Panc1 (cell line): ENCODE data around the gene IGSF3. TPM values are rescaled to one million over a fixed set of nuclear protein-coding genes. Genes with fewer than 3 reads are reported as not detected.
"Not testable (repeated sequence)": the region's sequence is repeated elsewhere in the genome, so short reads cannot be mapped to it uniquely, and the experiment has no call there.

Experiments used
- ATAC-seq: fragments of 200-7000 bp; cut with Tn5 transposase; 2 replicates; pipeline ENCODE4 v1.9.1; 2020; ENCODE audit warnings: mild to moderate bottlenecking, moderate library complexity
- BruUV-seq: library from RNA; stranded (reverse); fragments of 400-500 nt; replicated peaks from 2 replicates; lab custom pipeline; 2021; lab: Mats Ljungman, UMichigan
- CTCF ChIA-PET: fragments of 300-600 bp; sonication (Branson Sonifier 250); formaldehyde crosslinking; loops from one replicate; lab custom pipeline; 2022; ENCODE audit warnings: antibody characterized with exemption; lab: Charles Lee
- POLR2A ChIA-PET: fragments of 300-600 bp; sonication (Branson Sonifier 250); formaldehyde crosslinking; loops from one replicate; lab custom pipeline; 2022; ENCODE audit warnings: antibody characterized with exemption; lab: Charles Lee
- DNase-seq: peaks from one replicate; pipeline ENCODE4 v3.0.0-alpha.2; 2010; ENCODE audit warnings: low read depth, low spot score
- H3K27ac ChIP-seq: 2 replicates; pipeline ENCODE4 v1.5.1; 2011; ENCODE audit warnings: mild to moderate bottlenecking, low read length, inconsistent platforms
- H3K27me3 ChIP-seq: fragments of 200-500 bp; sonication (Bioruptor generic); 2 replicates; pipeline ENCODE4 v1.6.0; 2014; ENCODE audit warnings: low read length, inconsistent platforms; ENCODE audit not compliant: control insufficient read depth, insufficient read depth
- H3K36me3 ChIP-seq: fragments of 200-500 bp; sonication (Bioruptor generic); 2 replicates; pipeline ENCODE4 v1.5.1; 2014; ENCODE audit warnings: inconsistent platforms, mild to moderate bottlenecking, low read length, moderate library complexity; ENCODE audit not compliant: control insufficient read depth, insufficient read depth
- H3K4me1 ChIP-seq: 2 replicates; pipeline ENCODE4 v1.5.1; 2011; ENCODE audit warnings: inconsistent platforms, mild to moderate bottlenecking, low read length, moderate library complexity; ENCODE audit not compliant: control insufficient read depth, insufficient read depth
- H3K4me3 ChIP-seq, 2 experiments: 2 replicates each; pipeline ENCODE4 v1.5.1; 2011 to 2012; ENCODE audit warnings: low read depth in 2 of 2, low read length in 2 of 2, mild to moderate bottlenecking in 2 of 2, inconsistent platforms in 1 of 2, moderate library complexity in 1 of 2
- H3K9me3 ChIP-seq: fragments of 200-500 bp; sonication (Bioruptor generic); 2 replicates; pipeline ENCODE4 v1.5.1; 2014; ENCODE audit warnings: low read depth, mild to moderate bottlenecking, inconsistent platforms, low read length, moderate library complexity; ENCODE audit not compliant: control insufficient read depth, insufficient read depth
- in situ Hi-C: cut with HindIII; loops from 2 replicates; pipeline ENCODE4 v1.10.0; 2016; ENCODE audit warnings: low sequenced_read_pairs, low pct_unique_long_range_greater_than_20kb
- intact Hi-C: fragments of 100-400 bp; cut with micrococcal nuclease; formaldehyde crosslinking; loops from one replicate; pipeline ENCODE4 v1.10.0; 2022; ENCODE audit not compliant: unreplicated experiment
- total RNA-seq: library from RNA; stranded (reverse); gene quantifications from one replicate; pipeline ENCODE4 v1.2.1, GENCODE V29; 2021; ENCODE audit not compliant: unreplicated experiment
- TF ChIP-seq, protein P1 (sequence below): fragments of 450-650 bp; IDR thresholded peaks from 2 replicates; pipeline ENCODE4 v1.5.1; 2017; ENCODE audit warnings: mild to moderate bottlenecking

IGSF3 gene
- total RNA-seq, 1 experiment from 2014 or later = 9.3 TPM

DNA sequence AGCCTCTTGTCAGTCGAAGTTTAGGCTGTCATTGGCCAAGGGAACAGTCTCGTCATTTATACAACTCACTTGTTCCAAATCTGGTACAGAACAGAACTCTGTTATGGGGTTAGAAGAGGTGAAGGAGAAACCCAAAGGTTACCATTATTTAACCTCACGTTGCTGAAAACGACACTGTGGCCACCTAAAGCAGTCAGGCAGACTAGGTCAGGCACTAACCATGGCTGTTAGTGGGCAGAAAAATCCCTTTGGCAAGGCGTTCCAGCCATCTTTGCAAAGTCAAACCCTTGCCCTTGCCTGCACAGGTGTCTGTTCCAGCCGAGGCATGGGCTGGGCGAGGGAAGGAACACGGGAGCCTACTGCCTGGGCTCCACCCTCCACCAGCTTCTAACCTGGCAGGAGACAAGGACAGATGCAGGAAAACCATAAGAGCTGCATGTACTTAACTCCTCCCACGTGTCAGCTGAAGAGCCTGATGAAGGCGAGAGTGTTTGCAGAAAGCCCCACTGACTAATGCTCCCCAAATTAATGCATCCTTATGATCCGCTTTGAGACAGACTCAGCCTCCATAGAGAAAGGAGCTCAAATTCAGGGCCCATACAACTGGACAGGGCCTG is 69.0 kb downstream of the IGSF3 start:
- CTCF ChIA-PET, H3K27me3 ChIP-seq, intact Hi-C loops, ATAC-seq, H3K4me1 ChIP-seq, in situ Hi-C loops, H3K9me3 ChIP-seq, DNase-seq, H3K36me3 ChIP-seq, H3K27ac ChIP-seq, H3K4me3 ChIP-seq, BruUV-seq, POLR2A ChIA-PET: not testable (repeated sequence)

- H3K27me3 ChIP-seq, H3K27ac ChIP-seq, H3K9me3 ChIP-seq, intact Hi-C loops, ATAC-seq, H3K36me3 ChIP-seq, POLR2A ChIA-PET, DNase-seq, H3K4me3 ChIP-seq, H3K4me1 ChIP-seq, in situ Hi-C loops, CTCF ChIA-PET, BruUV-seq: not testable (repeated sequence)
Measured at GRCh38 chr1:116597388-116597787, 70.1 kb downstream of the IGSF3 start.

DNA sequence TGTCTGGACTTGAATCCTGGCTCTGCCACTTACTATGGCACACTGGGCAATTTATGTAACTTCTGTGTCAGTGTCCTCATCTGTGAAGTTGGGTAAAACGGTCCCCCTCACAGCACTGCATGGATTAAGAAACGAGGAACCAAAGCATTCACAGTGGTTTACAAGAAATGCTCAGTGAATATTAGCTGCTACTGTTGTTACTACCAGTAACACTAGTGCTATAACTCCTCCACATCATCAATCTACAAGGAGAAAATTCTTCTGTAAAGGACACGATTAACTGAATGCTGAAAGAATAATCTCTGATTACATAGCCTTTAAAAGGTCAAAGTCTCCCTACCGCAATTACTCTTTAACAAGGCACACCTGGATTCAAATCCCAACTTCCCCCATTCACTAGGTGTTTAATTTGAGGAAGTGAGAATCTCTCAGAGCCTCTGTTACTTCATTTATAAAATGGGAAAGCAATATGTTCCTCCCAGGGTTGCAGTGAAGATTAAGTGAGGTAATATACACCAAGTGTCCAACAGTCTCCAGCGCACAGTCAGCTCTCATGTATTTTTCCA is 70.7 kb downstream of the IGSF3 start:
- POLR2A ChIA-PET = not testable (repeated sequence)
- CTCF ChIA-PET = interaction anchor here (0.6 to 1.8 kb wide), 3 partner anchors 22 to 458 kb away, joined by 3 to 8 read pairs (median 6); no protein-coding TSS in a partner anchor

GRCh38 chr1:116595946-116596741 is 71.4 kb downstream of the IGSF3 start:
- H3K9me3 ChIP-seq, H3K4me1 ChIP-seq, POLR2A ChIA-PET, H3K36me3 ChIP-seq, H3K27ac ChIP-seq, intact Hi-C loops, in situ Hi-C loops, BruUV-seq, H3K4me3 ChIP-seq, DNase-seq, H3K27me3 ChIP-seq: not testable (repeated sequence)
- peak; percentile 79 for ATAC-seq
- CTCF ChIA-PET = interaction anchor here (0.6 to 1.8 kb wide), 4 partner anchors 22 to 954 kb away, joined by 3 to 11 read pairs (median 7); no protein-coding TSS in a partner anchor
- TF ChIP-seq, protein P1, sequence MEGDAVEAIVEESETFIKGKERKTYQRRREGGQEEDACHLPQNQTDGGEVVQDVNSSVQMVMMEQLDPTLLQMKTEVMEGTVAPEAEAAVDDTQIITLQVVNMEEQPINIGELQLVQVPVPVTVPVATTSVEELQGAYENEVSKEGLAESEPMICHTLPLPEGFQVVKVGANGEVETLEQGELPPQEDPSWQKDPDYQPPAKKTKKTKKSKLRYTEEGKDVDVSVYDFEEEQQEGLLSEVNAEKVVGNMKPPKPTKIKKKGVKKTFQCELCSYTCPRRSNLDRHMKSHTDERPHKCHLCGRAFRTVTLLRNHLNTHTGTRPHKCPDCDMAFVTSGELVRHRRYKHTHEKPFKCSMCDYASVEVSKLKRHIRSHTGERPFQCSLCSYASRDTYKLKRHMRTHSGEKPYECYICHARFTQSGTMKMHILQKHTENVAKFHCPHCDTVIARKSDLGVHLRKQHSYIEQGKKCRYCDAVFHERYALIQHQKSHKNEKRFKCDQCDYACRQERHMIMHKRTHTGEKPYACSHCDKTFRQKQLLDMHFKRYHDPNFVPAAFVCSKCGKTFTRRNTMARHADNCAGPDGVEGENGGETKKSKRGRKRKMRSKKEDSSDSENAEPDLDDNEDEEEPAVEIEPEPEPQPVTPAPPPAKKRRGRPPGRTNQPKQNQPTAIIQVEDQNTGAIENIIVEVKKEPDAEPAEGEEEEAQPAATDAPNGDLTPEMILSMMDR = peak; percentile 42

More for the DNA sequence above, 70.7 kb downstream of the IGSF3 start:
- DNase-seq, H3K36me3 ChIP-seq, H3K27ac ChIP-seq, BruUV-seq, intact Hi-C loops, in situ Hi-C loops, H3K9me3 ChIP-seq, H3K27me3 ChIP-seq, ATAC-seq, H3K4me3 ChIP-seq, H3K4me1 ChIP-seq: not testable (repeated sequence)
